Stimulated activated naive CD8-positive, alpha-beta T cell treated with anti-CD3 and anti-CD28 coated beads, Interleukin-15, Interleukin-2, amounts not matched to agents 100 ng/mL and 50 ng/mL, for 24 hours (primary cell): Measurements from ENCODE around the gene WNT9B.

Source experiments
- H3K27ac Mint-ChIP-seq: one replicate; pipeline ENCODE4 v1.8.0; 2021; ENCODE audit warnings: mild to moderate bottlenecking, mixed read lengths
- H3K27me3 Mint-ChIP-seq: one replicate; pipeline ENCODE4 v1.8.0; 2021; ENCODE audit warnings: mixed read lengths
- H3K36me3 Mint-ChIP-seq: one replicate; pipeline ENCODE4 v1.8.0; 2021; ENCODE audit warnings: low read depth, mixed read lengths
- H3K4me1 Mint-ChIP-seq: one replicate; pipeline ENCODE4 v1.8.0; 2021; ENCODE audit warnings: low read depth, mixed read lengths
- H3K4me3 Mint-ChIP-seq: one replicate; pipeline ENCODE4 v1.8.0; 2021; ENCODE audit warnings: mild to moderate bottlenecking, mixed read lengths
- H3K9me3 Mint-ChIP-seq: one replicate; pipeline ENCODE4 v1.8.0; 2021; ENCODE audit warnings: mixed read lengths

The WNT9B gene

DNA sequence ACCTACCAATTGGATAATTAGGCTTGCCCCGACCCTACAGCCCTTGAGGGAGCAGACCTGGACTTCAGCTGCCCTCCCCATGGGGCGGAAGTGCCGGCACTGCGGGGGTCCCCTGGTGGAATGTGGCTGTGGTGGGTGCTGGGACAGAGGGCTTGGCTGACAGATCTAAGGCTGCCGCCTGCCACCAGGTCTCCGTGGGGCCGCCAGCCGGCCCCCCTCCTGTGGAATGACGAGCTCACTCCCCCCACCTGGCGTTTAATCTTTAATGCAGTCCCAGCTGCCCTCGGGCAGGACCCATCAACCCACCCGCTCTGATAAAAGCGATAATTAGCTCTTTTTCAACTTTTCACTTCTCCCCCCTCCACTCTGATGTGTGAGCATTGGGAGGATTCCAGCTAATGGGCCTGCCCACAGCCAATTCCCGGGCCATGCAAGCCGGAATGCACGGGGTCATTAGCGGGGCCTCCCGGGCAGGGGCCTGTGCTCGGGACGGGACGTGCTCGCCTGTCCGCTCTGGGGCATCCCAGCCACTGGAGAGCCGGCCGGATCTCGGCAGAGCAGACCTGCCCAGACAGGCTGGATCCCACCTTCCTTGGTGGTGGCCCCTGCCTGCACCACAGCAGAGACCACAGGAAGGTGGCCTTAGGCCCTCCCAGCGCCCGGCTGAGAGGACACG is 43.2 kb downstream of the WNT9B start:
- Mint-ChIP-seq H3K4me3 (no peak overlapping the region), H3K36me3 (no peaks in the 10 kb centered on the region), H3K27me3 (peaks cover 9% of the 10 kb centered on the region), H3K4me1 (no peaks in the 10 kb centered on the region), H3K27ac (no peak overlapping the region), H3K9me3 (peaks cover 7% of the 10 kb centered on the region)

DNA sequence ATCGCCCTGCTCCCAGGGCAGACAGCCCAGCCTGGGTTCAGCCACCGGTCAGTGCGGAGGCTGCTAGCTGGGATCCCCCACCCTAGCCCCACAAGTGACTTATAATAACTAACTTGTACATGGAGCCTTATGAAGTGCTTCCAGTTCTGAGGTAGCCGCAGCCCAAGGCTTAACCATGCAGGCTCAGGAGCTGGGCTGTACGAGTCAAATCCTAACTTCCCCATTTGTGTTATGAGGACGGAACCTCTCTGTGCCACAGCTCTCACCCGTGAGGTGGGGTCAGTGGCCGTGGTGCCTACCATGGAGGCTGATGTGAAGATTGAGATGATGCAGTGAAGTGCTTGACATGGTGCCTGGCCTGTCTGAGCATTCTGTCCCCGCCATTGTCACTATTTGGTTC is 43.8 kb downstream of the WNT9B start:
- no peak overlapping the region for H3K4me3 Mint-ChIP-seq
- peaks cover 9% of the 10 kb centered on the region for H3K27me3 Mint-ChIP-seq
- H3K4me1 Mint-ChIP-seq = no peaks in the 10 kb centered on the region
- no peaks in the 10 kb centered on the region for H3K36me3 Mint-ChIP-seq
- no peak overlapping the region for H3K27ac Mint-ChIP-seq
- H3K9me3 Mint-ChIP-seq = peaks cover 7% of the 10 kb centered on the region

- Mint-ChIP-seq H3K4me1 (no peaks in the 10 kb centered on the region), H3K36me3 (no peaks in the 10 kb centered on the region), H3K27me3 (peaks cover 6% of the 10 kb centered on the region), H3K9me3 (peaks cover 7% of the 10 kb centered on the region), H3K27ac (no peak overlapping the region), H3K4me3 (no peak overlapping the region)
Measured at GRCh38 chr17:46896991-46897390, 45.6 kb downstream of the WNT9B start.

GRCh38 chr17:46898364-46898763 is 47.0 kb downstream of the WNT9B start:
- H3K9me3 Mint-ChIP-seq = peaks cover 7% of the 10 kb centered on the region
- no peak overlapping the region for H3K4me3 Mint-ChIP-seq
- no peak overlapping the region for H3K27ac Mint-ChIP-seq
- H3K27me3 Mint-ChIP-seq = no peaks in the 10 kb centered on the region
- H3K36me3 Mint-ChIP-seq = no peaks in the 10 kb centered on the region
- no peaks in the 10 kb centered on the region for H3K4me1 Mint-ChIP-seq

DNA sequence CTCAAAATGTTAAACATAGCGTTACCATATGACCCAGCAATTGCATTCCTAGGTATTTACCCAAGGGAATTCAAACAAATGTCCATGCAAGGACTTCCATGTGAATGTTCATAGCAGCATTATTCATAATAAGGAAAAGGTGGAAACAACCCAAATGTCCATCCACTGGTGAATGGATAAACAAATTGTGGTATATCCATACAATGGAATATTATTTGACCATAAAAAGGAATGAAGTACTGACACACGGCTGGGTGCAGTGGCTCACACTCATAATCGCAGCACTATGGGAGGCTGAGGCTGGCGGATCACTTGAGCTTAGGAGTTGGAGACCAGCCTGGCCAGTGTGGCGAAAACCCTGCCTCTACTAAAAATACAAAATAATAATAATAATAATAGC is 47.5 kb downstream of the WNT9B start:
- Mint-ChIP-seq H3K4me1 (no peaks in the 10 kb centered on the region), H3K27me3 (no peaks in the 10 kb centered on the region), H3K27ac (no peak overlapping the region), H3K36me3 (no peaks in the 10 kb centered on the region), H3K9me3 (peaks cover 7% of the 10 kb centered on the region), H3K4me3 (no peak overlapping the region)

DNA sequence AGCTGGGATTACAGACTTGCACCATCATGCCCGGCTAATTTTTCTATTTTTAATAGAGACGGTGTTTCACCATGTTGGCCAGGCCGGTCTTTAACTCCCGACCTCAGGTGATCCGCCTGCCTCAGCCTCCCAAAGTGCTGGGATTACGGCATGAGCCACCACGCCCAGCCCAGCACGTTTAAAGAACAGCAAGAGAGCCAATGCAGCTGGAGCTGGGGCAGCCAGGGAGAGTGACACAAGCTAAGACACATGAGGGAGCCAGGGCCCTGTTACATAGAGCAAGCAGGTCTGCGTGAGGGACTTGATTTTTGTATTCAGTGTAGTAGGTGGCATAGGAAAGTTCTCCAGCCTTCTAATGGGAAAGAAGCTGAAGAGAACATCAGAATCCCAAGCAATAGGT is 49.9 kb downstream of the WNT9B start:
- Mint-ChIP-seq H3K9me3 (peaks cover 7% of the 10 kb centered on the region), H3K27me3 (peaks cover 4% of the 10 kb centered on the region), H3K4me3 (no peak overlapping the region), H3K4me1 (no peaks in the 10 kb centered on the region), H3K36me3 (no peaks in the 10 kb centered on the region), H3K27ac (no peak overlapping the region)

- Mint-ChIP-seq H3K27ac (no peak overlapping the region), H3K4me1 (no peaks in the 10 kb centered on the region), H3K36me3 (no peaks in the 10 kb centered on the region), H3K4me3 (no peak overlapping the region), H3K9me3 (no peaks in the 10 kb centered on the region), H3K27me3 (peaks cover 4% of the 10 kb centered on the region)
Measured at GRCh38 chr17:46903762-46904672, 52.6 kb downstream of the WNT9B start.

GRCh38 chr17:46908068-46908737 is 56.8 kb downstream of the WNT9B start:
- H3K27me3 Mint-ChIP-seq = peaks cover 11% of the 10 kb centered on the region
- H3K4me3 Mint-ChIP-seq = no peak overlapping the region
- H3K36me3 Mint-ChIP-seq = no peaks in the 10 kb centered on the region
- no peak overlapping the region for H3K27ac Mint-ChIP-seq
- H3K4me1 Mint-ChIP-seq = no peaks in the 10 kb centered on the region
- no peaks in the 10 kb centered on the region for H3K9me3 Mint-ChIP-seq

DNA sequence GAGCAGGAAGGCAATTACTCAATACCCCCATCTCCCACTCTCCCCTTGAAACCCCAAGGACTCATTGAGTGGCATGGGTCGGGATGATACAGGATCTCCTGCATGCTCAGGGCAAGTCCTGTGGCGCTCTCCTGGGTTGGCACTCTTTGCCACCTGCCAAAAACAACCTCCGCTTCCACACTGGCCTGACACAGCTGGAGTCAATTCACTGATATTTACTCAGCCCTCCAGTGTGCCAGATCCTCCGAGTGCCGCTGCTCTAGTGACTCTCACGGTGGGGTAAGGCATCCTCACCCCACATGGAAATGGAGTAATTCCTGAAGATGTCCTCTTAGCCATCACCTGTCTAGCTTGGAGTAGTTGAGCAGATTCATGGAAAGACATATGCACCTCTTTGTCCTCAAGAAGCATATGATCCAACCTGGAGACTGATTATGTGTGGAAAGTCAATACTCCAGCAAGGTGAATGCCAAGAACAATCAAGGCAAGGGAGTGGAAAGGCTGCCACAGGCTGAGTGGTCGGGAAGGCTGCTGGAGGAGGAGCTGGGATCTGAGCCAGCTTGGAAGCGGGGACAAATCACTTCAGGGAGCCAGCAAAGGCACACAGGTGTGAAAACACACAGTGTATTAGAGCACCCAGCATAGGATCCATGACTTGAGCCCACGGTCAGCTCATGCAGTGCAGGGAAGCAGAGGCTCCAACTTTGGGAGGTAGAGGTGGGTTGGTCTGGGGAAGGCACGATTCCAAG is 59.0 kb downstream of the WNT9B start:
- Mint-ChIP-seq H3K4me1 (no peaks in the 10 kb centered on the region), H3K27me3 (peaks cover 10% of the 10 kb centered on the region), H3K27ac (no peak overlapping the region), H3K9me3 (no peaks in the 10 kb centered on the region), H3K36me3 (no peaks in the 10 kb centered on the region), H3K4me3 (no peak overlapping the region)

- Mint-ChIP-seq H3K9me3 (no peaks in the 10 kb centered on the region), H3K36me3 (peaks cover 3% of the 10 kb centered on the region), H3K4me3 (no peak overlapping the region), H3K27ac (no peak overlapping the region), H3K4me1 (no peaks in the 10 kb centered on the region), H3K27me3 (peaks cover 8% of the 10 kb centered on the region)
Measured at GRCh38 chr17:46911311-46911710, 59.9 kb downstream of the WNT9B start.

GRCh38 chr17:46915596-46915995 is 64.2 kb downstream of the WNT9B start:
- Mint-ChIP-seq H3K27me3 (peaks cover 3% of the 10 kb centered on the region), H3K9me3 (no peaks in the 10 kb centered on the region), H3K36me3 (peaks cover 12% of the 10 kb centered on the region), H3K4me3 (no peak overlapping the region), H3K27ac (no peak overlapping the region), H3K4me1 (no peaks in the 10 kb centered on the region)

GRCh38 chr17:46916211-46916610 is 64.8 kb downstream of the WNT9B start:
- peaks cover 12% of the 10 kb centered on the region for H3K36me3 Mint-ChIP-seq
- H3K4me3 Mint-ChIP-seq = no peak overlapping the region
- H3K4me1 Mint-ChIP-seq = no peaks in the 10 kb centered on the region
- H3K27ac Mint-ChIP-seq = no peak overlapping the region
- H3K9me3 Mint-ChIP-seq = no peaks in the 10 kb centered on the region
- H3K27me3 Mint-ChIP-seq = no peaks in the 10 kb centered on the region

- H3K9me3 Mint-ChIP-seq = no peaks in the 10 kb centered on the region
- H3K4me1 Mint-ChIP-seq = no peaks in the 10 kb centered on the region
- no peak overlapping the region for H3K4me3 Mint-ChIP-seq
- no peaks in the 10 kb centered on the region for H3K27me3 Mint-ChIP-seq
- H3K36me3 Mint-ChIP-seq = peaks cover 12% of the 10 kb centered on the region
- H3K27ac Mint-ChIP-seq = no peak overlapping the region
Measured at GRCh38 chr17:46916623-46917022, 65.2 kb downstream of the WNT9B start.

DNA sequence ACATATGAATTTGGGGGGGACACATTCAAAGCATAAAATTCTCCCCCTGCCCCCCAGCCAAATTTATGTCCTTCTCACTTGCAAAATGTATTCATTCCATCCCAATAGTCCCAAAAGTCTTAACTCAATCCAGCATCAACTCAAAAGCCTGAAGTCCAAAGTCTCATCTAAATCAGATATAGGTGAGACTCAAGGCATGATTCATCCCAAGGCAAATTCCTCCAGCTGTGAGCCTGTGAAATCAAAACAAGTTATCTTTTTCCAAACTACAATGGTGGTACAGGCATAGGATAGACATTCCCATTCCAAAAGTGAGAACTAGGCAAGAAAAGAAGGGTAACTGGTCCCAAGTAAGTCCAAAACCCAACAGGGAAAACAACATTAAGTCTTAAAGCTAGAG is 65.7 kb downstream of the WNT9B start:
- Mint-ChIP-seq H3K4me1 (peaks cover 4% of the 10 kb centered on the region), H3K4me3 (no peak overlapping the region), H3K27me3 (no peaks in the 10 kb centered on the region), H3K27ac (no peak overlapping the region), H3K36me3 (peaks cover 12% of the 10 kb centered on the region), H3K9me3 (no peaks in the 10 kb centered on the region)
